Measurements from ENCODE around the gene ANAPC2. TPM values are rescaled to one million over a fixed set of nuclear protein-coding genes. Genes with fewer than 3 reads are reported as not detected.
A peak's percentile ranks its signal among the peaks of the same experiment; 100 is the strongest.

The ANAPC2 gene
- polyA plus RNA-seq, 1 donor, result 36.3 TPM

DNA sequence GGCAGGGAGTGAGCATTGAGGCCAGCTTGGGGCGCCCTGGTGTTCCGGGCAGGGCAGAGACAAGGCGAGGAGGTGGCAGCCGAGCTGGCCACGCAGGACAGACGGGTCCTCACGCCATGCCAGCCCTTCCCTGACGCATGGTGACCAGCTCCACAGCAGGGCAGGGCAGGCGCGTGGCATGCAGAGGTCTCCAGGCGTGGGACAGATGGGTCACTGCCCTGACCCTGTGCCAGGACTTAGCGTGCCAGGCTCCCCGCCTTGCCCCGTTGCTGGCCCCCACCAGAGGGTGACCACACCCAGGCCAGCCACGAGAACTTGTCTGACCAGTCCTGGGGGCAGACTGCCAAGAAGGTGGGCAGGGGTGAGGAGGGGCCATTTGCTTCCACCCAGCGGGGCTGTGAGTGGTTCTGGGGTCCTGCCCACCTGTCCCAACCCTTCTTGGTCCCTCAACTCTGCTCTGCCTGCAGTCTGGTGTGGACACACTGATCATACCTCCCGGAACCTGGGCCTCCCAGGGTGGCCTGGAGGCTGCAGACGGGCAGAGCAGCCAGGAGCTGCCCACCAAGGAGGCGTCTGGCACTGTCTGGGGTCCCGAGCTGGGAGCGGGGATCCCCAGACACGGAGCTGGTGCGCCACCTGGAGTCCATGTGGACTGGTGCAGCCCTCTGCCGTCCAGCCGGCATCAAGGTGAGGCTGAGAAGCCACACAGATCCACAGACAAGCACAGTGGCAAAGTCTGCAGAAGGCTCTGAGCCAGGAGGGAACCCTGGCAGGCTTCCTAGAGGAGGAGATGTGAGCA, 38.9 kb upstream of the ANAPC2 start, which contains the start of gene RNF224:
TSS of gene RNF224 (plus strand) at position 449 of the 799 bp plus-strand sequence. CDS start 834 bp downstream, outside the sequence.
- peak; percentile 64 for DNase-seq

DNA sequence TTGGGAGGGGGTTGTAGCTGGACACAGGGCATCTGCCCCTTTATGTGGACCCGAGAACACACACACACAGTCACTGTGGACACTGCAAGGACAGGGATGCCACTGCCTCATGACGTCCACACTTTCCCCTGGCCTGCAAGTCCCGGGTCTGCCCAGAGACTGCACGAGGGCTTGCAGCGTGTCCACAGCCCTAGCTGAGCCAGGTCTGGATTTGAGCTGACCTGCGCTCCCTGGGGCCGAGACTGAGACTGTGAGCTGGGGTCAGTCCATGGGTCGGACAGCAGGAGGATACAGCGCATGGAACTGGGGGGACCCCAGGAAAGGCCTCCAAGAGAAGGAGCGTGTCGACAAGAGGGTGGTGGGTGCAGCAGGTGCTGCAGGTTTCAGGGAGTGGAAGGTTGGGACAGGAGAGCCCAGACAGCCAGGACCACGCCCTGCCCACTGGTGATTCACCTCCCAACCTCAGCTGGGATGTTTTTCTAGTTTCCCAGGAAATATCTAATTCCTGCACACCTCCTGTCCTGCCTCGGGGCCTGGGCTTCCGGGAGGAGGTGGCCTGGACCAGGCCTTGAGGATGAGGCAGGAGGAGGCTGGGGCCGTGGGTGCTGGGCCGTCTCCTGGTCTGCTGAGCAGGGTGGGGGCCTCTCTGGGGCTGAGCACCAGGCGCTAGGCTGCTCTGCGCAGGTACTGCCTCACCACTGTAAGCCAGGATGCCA, 38.1 kb upstream of the ANAPC2 start:
- DNase-seq, result no peak

DNA sequence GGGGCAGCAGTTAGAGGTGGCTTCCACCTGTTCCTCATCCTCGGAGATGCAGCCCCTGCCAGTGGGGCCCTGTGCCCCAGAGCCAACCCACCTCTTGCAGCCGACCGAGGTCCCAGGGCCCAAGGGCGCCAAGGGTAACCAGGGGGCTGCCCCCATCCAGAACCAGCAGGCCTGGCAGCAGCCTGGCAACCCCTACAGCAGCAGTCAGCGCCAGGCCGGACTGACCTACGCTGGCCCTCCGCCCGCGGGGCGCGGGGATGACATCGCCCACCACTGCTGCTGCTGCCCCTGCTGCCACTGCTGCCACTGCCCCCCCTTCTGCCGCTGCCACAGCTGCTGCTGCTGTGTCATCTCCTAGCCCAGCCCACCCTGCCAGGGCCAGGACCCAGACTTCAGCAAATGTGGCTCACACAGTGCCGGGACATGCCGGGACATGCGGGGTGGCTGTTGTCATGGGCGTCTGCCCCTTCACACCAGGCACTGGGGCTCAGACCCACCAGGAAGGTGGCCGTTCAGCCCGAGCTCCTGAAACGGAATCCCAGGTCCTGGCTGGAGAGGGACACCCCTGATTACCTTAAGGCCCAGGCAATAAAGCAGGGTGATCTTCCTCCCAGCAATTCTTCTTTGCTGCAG, 37.5 kb upstream of the ANAPC2 start:
- no peak for DNase-seq

DNA sequence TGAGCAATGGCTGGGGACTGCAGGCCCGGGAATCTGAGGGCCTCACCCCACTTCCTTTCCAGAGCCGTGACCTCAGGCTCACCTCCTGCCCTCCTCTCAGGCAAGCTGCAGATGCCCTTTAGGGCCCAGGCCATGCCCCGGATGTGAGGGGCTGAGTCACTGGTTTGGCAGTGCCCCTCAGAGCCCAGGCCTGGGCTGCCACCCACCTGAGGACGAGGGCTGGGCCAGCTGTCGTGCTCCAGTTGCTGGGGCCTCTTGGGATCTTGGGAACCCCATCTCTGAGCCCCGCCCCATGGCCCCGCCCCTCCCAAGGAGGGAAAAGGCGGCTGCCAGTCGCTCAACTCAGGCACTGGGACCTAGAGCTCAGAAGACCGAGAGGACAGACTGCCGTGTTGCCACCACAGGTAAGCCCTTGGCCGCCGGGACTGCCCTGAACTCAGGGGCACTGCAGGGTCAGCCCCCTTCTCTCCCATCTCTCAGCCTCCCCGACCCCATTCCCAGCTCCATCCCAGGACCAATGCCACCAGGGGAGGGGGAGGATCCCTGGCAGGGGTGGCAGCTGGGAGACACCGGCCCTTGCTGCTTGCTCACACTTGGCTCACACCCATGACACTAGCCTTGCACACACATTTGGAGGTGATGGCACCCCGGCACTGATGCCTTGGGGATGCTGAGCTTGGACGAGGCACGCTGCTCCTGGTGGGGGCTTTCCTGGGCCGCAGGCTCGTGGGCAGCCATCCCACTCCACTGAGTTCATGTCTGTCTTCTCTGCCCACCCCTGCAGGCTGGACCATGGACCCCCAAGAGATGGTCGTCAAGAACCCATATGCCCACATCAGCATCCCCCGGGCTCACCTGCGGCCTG, 36.7 kb upstream of the ANAPC2 start, which contains the start of gene CYSRT1:
TSS of gene CYSRT1 (plus strand) at position 345 of the 865 bp plus-strand sequence. CDS start at position 793, 448 bp downstream.
- no peak for DNase-seq

DNA sequence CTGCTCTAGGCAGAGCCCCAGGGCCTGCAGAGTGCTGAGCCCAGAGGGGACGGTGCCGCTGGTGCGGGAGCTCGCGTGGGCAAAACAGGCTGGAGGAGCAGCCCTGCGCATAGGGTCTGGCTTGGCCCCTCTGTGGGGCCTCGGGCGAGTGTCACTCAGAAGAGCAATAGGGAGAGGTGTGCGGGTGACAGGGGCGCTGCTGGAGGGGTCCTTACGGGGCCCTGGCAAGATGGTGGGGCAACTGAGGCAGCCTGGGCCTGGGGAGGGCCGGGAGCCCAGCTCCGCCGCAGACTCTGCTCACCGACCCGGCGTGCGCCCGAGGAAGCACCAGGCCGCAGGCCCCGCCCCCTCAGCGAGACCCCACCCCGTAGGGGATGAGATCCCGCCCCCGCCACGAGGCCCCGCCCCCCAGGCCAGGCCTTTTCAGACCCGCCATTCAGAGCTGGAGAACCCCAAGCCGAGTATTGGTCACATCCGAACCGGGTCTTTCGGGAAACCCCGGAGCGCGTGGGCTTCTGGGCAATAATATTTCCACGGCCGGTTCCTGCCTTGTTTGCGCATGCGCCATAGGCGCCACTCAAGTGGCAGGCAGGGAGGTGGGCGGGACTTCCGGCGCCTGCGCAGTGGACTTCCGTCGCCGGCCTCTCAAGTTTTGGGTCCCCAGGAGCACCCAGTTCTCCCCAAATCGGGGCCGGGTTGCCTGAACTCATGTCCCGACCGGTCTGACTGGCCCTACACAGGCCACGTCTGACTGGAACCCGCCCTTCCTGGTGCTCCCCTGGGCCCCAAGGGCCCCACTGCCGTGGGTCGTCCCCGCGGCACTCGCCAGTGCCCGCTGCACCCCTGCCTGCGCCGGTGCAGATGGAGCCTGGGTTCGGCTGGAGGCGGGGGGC, 35.0 kb upstream of the ANAPC2 start:
- peak; percentile 96 for DNase-seq

DNA sequence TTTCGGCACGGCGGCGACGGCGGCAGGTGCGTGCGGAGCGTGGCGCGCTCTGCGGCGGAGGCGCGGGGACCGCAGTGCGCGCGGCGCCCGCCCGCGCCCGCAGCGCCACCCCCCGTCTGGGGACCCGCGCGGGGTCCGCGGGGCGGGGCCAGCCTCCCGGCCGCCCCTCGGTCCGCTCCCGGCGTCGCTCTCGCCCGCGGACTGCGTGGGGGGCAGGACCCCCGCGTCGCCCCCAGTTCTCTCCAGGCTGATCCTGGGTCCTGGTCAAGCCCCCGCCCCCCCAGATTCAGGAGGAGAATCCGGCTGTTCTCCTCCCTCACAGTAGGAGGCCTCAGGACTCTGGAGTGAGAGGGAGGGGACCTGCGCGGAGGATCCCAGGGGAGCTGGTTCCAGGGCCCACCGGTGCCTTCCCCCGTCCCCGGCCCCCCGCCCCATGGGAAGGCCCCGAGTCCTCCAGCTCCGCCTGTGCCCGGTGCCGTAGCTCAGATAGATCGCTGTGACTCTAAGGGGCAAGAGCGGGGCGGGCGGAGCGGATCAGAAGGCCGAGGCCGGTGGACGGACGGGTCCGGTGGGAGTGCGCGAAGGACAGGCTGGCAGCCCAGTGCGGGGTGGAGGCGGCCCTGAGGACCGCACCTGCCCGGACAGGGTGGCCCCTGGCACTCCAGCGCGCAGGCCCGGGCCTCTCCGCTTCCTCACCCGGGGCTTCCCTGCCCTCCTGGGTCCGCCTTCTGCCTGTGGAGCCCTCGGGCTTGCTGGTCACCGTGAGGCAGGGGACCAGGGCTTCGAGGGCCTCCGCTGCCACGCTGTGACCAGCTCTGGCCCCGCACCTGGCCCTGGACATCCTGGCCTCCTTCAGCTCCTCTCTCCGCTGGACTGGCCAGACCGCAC, 34.1 kb upstream of the ANAPC2 start, which contains the start of gene RNF208:
TSS of gene RNF208 (minus strand) at position 51 of the 888 bp plus-strand sequence. CDS start 1,028 bp downstream, outside the sequence.
- DNase-seq, result no peak

DNA sequence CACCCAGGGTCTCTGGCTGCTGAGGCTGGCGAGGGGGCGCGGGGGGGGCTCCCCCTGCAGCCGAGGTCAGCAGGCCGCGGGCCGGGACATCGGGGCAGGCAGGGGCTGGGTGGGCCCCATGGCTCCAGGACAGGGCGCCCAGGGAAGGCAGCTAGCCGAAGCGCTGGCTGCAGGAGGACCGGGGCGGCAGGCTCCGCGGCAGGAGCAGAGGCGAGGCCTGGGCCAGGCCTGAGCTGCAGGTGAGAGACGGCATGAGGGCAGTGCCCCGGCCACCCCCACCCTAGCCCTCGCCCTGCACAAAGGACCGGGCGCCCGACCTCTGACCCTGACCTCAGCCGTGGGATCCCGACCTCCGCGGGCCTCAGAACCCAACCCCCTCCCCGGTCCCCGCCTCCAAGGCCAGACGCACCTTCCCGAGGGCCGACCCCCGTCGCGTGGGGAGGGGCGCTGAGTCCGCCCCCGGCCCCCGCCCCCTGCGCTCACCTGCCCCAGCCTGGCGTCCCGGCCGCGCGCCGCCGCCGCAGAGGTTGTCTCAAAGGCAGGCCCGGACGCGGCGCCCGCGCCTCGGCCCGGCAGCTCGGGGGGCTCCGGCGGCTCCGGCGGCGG, 33.2 kb upstream of the ANAPC2 start:
- no peak for DNase-seq

DNA sequence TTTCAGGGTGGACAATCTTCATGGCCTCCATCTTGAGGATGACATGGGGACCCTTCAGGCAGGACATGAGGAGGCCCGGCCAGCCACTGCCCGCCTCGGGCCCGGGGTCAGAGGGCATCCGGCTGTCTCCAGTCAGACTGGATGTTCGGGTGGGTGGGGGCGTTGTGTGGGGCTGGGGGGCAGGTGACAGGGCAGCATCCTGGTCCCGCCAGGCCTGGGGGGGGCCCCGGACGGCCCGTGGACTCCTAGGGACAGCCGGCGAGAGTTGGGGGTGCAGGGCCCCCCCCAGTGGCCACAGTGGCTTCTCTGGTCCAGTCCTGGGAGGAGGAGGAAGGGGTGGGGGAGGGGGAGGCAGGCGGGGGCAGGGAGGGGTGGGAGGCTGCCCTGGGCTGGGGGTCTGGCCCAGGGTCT, 32.7 kb upstream of the ANAPC2 start:
- no peak for DNase-seq

DNA sequence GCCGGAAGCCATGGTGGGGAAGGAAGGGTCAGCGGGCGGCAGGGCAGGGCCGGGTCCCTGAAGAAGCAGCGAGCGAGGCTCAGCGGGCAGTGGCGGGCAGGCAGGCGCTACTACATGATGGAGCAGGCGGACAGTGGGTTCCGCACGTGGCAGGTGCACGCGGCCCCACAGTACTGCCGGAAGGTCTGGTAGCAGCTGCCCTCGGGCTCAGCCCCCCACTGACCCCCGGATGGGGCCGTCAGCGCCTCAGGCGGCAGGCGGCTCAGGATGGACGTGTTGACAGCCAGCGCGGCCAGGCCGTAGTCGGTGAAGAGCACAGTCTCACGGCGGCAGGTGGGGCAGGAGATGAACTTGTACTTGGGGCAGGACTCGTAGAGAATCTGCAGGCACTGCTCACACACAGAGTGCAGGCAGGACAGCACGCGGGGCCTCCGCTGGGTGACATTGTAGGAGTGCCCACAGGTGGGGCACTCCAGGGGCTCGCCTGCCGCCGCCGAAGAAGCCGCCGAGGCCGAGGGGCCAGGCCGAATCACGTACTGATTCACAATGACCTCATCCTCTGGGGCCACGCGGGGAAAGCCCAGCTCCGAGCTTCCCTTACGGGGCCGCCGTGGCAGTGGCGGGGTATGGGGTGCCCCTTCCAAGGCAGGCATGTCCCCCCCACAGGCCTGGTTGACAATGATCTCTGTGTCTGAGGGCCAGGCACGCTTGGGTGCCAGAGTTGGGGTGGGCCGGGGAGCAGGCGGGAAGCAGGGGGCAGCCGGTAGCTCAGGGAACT, 32.1 kb upstream of the ANAPC2 start:
- DNase-seq, result no peak

DNA sequence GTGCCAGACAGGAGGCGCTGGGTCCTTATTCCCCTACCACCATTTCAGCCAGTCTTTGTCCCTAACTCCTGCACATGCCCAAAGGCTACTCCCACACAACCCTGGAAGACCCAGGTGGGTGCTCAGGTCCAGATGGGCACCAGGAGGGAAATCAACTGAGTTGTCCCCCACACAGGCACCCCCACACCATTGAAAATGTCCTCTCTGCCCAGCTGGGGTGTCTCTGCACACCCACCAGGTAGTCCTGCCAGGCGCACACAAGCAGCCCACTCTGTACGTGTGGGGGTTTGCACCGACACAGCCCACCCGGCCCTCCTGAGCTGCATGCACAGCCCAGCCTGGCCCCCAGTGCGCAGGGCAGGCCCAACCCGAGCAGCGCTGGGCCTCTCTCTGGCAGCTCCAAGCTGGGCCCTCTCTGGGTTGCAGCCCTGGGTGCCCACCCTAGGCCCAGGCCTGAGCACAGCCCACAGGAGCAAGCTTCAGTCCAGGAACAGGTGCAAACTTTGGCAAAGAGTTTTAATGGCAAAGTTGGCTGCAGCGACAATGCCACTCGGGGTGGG, 31.5 kb upstream of the ANAPC2 start:
- DNase-seq, result no peak

DNA sequence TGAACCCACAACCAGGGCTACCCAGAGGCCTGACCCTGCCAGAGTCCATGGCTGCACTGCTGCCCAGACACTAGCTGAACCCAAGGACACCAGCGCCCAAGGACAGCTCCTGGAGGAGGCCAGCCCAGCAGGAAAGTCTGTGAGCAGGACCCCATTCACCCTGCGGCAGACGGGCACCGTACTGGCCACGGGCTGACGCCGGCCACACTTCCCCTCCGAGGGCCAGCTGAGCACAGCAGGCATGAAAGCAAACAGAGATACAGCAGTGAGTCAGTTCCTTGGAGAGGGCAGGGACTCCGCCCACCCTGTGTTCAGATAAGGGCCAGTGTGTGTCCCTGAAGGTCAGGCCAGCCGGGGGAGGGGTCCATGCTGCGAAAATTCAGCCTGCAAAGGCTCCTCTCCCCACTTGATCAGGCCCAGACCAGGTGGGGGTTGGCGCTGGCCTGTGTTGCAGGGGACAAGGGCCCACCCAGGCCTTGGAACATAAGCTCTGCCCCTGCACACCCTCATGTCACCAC, 30.5 kb upstream of the ANAPC2 start:
- no peak for DNase-seq

DNA sequence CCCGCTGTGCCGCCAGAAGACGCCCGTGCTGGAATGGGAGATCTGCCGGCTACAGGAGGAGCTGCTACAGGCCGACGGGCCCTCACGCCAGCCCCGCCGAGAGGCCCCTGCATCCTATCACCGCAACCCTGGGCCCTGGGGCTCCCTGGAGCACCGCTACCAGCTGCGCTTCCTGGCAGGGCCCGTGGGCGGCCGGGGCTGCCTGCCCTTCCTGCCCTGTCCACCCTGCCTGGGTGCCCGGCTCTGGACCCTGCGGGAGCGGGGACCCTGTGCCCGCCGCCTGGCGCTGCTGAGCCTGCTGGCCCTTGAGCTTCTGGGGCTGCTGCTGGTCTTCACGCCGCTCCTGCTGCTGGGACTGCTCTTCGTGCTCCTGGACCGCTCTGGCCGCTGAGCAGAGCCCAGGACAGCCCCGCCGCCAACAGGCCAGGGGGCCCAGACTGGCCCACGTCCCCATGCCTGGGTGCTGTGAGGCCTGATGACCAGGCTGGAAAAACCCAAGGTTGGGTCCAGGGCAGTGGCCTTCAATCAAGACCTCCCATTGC, 29.9 kb upstream of the ANAPC2 start:
- DNase-seq, result no peak

DNA sequence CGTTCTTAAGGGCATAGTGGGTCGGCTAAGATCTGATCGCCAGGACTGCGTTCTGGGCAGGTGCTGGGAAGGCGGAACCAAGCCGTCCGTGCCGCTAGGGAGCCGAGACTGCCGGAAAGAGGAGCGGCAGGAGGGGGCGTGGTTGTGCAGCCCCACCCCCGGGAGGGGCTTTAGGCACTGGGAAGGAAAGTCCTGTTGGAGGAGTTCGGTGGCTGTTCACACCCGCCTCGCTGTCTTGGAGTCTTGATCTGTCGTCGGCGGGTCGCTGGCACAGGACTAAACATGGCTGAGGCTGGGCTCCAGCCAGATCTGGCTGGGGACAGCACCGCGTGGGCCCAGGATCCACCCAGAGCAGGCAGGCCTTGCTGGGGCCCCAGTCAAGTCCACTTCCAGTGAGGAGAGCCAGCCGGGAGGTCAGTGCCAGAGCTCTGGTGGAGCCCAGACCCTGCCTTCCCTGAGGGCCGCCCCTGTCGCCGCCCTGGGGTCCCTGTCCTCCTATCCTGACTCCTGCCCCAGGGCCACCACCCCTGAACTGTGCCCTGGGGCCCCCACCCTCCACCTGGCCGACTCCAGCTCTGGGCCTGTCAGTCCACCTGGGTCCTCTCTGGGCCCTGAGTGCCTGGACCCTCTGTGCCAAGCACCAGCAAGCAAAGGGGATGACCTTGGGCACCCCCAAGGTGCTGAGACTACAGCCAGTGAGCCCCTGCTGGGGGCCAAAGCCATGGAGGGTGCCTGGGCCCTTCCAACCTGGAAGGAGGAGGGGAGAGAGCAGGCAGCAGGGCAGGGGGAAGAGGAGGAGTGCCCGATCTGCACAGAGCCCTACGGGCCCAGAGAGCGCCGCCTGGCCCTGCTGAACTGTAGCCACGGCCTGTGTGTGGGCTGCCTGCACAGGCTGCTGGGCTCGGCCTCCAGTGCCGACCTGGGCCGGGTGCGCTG, 29.2 kb upstream of the ANAPC2 start:
- DNase-seq, result no peak

DNA sequence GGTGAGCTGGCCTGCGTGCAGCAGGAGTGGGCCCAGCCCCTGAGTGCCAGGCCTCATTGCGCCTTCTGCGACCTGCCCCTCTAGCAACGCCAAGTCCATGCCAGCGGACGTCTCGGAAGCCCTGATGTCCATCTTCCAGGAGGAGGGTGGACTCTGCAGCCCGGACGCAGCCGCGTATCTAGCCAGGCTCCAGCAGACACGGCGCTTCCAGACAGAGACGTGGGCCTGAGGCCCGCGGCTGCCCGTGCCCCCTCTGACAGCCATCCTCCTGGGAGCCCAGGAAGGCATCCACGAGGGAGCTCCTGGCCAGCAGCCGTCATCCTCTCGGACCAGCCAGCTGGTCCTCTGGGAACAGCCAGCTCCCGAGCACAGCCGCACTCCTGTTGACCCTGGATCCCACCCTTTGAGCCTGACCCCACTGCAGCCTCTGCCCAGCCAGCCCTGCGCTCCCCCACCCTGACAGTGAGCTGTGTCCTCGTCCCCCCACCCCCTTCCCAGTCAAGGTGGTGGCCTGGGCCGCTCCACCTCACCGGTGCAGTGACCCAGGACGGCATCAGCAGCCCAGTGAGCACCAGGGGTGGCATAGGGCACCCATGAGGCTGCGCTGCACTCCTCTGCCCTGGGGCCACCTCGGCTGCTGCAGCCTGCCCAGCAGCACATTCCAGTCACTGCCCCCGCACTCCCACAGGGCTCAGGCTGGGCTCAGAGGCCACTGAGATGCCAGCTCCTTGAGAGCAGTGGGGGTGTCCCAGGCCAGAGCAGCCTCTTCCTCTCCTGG, 28.0 kb upstream of the ANAPC2 start:
- DNase-seq, result no peak

DNA sequence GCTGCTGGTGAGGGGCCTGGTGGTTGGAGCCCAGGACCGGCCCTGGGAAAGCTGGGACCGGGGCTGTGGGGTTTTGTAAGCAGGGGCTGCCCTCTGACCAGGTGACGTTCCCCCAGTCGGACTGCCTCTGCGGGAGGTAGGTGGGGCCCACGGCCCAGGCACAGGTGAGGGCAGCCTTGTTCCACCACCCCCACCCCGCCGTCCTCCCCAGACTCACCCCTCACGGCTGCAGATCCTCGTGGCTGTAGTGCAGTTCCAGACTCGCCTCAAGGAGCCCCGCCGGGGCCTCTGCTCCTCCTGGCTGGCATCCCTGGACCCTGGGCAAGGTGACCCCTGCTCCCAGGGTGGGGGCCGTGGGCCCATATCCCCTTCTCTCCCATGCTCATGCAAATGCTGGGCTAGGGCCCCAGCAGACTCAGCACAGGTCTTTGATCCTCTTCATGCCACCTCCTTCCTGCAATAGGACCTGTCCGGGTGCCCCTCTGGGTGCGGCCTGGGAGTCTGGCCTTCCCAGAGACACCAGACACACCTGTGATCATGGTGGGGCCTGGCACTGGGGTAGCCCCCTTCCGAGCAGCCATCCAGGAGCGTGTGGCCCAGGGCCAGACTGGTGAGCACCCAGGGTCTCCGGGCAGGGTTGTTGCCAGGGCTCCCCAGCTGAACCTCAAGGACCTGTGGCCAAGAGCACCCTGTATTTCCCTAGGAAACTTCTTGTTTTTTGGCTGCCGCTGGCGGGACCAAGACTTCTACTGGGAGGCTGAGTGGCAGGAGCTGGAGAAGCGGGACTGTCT, 27.0 kb upstream of the ANAPC2 start:
- DNase-seq, result no peak
